NCI-H1105 (cell line): ENCODE measurements around the gene RGS12.

ENCODE experiments used
- DNase-seq: peaks from one replicate; lab custom pipeline; 2025; lab: John Stamatoyannopoulos, UW

Gene RGS12

DNA sequence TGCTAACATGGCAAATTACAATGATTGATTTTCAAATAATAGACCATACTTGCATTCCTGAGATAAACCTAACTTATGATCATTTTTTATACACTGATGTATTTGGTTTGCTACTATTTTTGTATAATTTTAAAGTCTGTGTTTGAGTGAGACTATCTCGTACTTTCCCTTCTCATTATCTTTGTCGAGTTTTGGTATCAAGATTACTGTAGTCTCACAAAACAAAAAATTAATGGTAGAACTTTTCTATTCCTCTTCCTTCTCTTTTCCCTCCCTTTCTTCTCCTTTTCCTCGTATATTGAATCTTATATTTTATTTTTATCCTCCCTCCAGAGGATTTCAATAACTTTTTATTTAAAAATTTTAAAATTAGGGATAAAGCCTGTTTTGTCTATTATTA is 41.5 kb downstream of the RGS12 start:
- no peak for DNase-seq

DNA sequence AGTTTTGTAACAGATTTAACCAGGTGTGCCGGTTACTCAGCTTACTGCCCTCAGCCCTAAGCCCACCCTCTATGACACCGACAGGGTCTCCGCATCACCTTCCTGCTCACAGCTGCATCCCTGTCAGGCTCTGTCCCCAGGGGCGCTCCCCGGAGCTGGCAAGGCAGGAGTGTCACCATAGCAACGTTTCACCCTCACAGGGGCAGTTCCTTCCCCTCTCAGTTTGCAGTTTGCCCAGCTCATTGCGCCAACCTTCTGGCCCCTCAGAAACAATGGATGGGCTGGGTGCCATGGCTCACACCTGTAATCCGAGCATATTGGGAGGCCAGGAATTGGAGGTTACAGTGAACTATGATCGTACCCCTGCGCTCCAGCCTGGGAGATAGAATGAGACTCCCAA is 42.6 kb downstream of the RGS12 start:
- DNase-seq: peak; percentile 63

DNA sequence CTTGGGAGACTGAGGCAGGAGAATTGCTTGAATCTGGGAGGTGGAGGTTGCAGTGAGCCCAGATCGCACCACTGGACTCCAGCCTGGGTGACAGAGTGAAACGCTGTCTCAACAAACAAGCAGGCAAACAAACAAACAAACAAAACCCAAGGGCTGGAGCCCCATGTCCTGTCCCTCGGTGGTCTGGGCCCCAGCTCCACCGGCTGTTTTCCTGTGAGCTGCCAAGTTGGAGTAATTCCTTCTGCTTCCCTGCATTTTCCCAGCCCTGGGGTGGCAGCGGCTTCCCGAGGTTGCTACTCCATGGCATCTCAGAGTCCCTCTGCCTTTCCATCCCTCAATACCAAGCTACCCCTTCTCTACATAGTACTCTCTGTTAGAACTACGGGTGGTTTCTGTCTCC is 43.2 kb downstream of the RGS12 start:
- DNase-seq: no peak

GRCh38 chr4:3336382-3337356 is 43.8 kb downstream of the RGS12 start:
- no peak for DNase-seq

DNA sequence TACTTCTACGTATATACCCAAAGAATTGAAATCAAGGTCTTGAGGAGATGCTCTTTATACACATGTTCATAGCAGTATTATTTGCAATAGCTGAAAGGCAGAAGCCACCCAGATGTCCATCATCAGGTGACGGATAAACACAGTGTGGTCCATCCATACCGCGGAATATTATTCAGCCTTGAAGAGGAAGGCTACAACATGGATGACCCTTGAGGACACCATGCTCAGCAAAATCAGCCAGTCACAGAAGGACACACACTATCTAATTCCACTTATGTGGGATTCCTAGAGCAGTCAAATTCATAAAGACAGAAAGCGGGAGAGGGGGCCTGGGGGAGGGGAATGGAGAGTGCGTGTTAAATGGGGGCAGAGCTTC is 44.5 kb downstream of the RGS12 start:
- DNase-seq: no peak

DNA sequence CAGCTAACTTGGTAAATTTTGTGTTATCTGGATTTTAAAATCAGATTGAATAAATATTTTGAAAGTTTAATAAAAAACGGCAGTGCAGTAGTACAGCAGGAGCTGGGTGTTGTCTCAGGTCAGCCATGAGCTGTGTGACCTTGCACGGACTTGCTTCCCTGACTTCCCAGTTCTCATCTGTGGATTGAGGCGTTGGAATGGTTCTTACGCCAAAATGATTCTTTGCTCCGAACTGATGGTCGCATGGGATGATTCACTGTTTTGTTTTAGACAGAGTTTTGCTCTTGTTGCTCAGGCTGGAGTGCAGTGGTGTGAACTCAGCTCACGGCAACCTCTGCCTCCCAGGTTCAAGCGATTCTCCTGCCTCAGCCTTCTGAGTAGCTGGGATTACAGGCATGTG is 45.0 kb downstream of the RGS12 start:
- no peak for DNase-seq

- DNase-seq: no peak
Observed at GRCh38 chr4:3338321-3338838, 45.6 kb downstream of the RGS12 start.

DNA sequence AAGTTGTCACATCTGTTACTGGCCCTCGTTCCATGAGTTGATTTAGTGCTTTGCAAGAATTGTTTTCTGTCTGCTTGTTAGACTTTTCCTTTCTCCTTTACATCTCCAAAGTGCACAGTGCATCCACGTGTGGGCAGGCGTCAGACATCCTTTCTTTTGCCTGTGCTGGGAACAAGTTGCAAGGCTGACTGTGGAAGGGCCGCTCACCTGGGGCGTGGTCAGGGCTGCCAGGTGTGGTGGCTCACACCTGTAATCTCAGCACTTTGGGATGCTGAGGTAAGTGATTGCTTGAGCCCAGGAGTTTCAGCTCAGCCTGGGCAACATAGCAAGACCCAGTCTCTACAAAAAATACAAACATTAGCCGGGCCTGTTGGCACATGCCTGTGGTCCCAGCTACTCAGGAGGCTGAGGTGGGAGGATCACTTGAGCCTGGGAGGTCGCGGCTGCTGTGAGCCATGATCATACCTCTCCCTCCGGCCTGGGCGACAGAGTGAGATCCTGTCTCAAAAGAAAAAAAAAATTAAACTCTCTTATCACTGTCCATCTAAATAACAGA is 46.2 kb downstream of the RGS12 start:
- no peak for DNase-seq

DNA sequence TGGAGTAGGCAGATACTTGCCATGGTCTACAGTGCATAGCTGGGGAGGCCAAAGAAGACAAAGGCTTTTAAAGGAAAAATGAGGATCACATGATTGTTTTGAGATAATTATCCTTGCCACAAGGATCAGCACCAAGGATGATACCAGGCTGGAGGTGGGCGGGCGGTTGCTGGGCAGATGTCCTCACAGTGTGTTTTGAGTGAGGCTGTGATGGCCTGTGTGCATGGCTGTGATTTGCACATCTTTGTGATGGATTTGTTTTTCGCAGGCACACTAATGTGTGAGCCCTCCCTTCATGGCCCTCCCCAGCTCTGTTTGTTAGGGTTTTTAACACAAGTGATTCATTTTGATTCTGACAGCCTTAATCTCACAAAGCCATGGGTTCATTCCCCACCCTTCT is 46.8 kb downstream of the RGS12 start:
- DNase-seq: no peak

DNA sequence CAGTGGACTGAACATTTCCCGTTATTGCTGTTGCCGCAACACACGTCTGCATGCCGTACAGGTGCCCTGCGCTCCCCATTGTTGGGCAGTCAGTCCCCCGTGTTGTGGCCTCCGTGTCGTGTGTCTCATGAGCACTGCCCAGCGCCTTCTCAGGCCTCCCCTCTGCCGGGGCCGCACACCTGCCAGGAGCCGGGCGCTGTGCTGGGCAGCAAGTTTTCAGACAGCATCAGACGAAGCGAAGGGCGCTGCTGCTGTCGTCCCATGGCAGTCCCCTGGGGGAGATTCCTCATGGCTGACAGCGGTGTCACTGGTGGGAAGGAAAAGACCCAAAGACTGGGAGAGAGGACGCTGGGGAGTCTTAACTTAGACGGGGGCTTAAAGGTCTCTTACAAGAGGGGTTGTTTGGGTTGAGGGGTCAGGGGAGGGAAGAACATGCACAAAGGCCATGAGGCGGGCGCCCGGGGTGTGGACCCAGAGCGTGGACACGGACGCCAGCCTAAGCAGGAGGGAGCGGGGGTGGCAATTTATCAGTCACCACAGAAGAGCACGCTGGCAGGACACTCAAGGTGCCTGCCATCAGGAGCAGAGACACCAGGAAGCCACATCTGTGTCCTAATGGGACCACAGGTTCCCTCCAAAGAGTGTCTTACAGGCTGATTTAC is 47.3 kb downstream of the RGS12 start:
- no peak for DNase-seq

DNA sequence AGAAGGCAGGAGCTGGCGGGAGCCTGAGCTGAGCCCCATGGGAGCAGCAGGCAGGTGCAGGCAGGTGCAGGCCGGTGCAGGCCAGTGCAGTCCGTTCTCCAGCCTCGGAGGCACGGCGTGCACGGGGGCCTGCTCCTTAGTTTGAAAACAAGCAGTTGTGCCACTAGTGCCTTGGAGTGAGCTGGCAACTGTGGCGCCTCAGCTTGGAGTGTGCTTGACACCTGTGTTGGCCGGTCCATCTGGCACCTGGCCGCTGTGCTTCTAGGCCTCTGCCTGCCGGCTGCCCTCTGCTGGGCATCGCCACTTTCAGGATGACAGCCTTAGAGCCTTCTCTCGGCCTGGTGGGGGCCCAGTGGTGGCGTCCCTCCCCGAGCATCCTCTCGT is 47.9 kb downstream of the RGS12 start:
- no peak for DNase-seq

- no peak for DNase-seq
Observed at GRCh38 chr4:3341760-3342159, 48.9 kb downstream of the RGS12 start.

GRCh38 chr4:3342182-3342854 is 49.5 kb downstream of the RGS12 start:
- no peak for DNase-seq
